Osteocyte (in vitro differentiated cells): ENCODE results near the gene CPXM1. TPM values are rescaled to one million over a fixed set of nuclear protein-coding genes. Genes with fewer than 3 reads are reported as not detected.

Experiments
- DNase-seq: peaks from one replicate; pipeline ENCODE4 v3.0.0; 2021; ENCODE audit warnings: mixed read lengths; ENCODE audit not compliant: unreplicated experiment; ENCODE audit errors: extremely low spot score
- H3K27ac Mint-ChIP-seq: one replicate; pipeline ENCODE4 v1.8.0; 2021; ENCODE audit warnings: mild to moderate bottlenecking, mixed read lengths; ENCODE audit not compliant: unreplicated experiment
- H3K27me3 Mint-ChIP-seq: one replicate; pipeline ENCODE4 v1.8.0; 2021; ENCODE audit warnings: mixed read lengths; ENCODE audit not compliant: unreplicated experiment
- H3K36me3 Mint-ChIP-seq: one replicate; pipeline ENCODE4 v1.8.0; 2021; ENCODE audit warnings: mixed read lengths; ENCODE audit not compliant: unreplicated experiment
- H3K4me1 Mint-ChIP-seq: one replicate; pipeline ENCODE4 v1.8.0; 2021; ENCODE audit warnings: mixed read lengths; ENCODE audit not compliant: unreplicated experiment
- H3K4me3 Mint-ChIP-seq: one replicate; pipeline ENCODE4 v1.8.0; 2021; ENCODE audit warnings: mild to moderate bottlenecking, moderate library complexity, mixed read lengths; ENCODE audit not compliant: unreplicated experiment
- H3K9me3 Mint-ChIP-seq: one replicate; pipeline ENCODE4 v1.8.0; 2021; ENCODE audit warnings: mixed read lengths; ENCODE audit not compliant: unreplicated experiment
- CTCF ChIP-seq: fragments of 200-600 bp; sonication (generic); IDR thresholded peaks from 2 replicates; pipeline ENCODE4 v1.5.0; 2021; ENCODE audit warnings: antibody characterized with exemption, mild to moderate bottlenecking, moderate library complexity
- total RNA-seq: library from RNA; stranded (reverse); gene quantifications from 2 replicates; pipeline ENCODE4 v1.2.1, GENCODE V29; 2021

CPXM1 gene
- total RNA-seq, 1 donor from 2014 or later = 84.0 TPM

- DNase-seq = no peak
- Mint-ChIP-seq H3K4me1 (peaks cover 23% of the 10 kb centered on the region), H3K4me3 (peak overlapping the region; percentile 79), H3K36me3 (no peaks in the 10 kb centered on the region), H3K9me3 (no peaks in the 10 kb centered on the region), H3K27ac (no peak overlapping the region), H3K27me3 (peaks cover 50% of the 10 kb centered on the region)
- TF ChIP-seq CTCF = peak; percentile 84
Observed at GRCh38 chr20:2752567-2753460, 47.6 kb downstream of the CPXM1 start.

DNA sequence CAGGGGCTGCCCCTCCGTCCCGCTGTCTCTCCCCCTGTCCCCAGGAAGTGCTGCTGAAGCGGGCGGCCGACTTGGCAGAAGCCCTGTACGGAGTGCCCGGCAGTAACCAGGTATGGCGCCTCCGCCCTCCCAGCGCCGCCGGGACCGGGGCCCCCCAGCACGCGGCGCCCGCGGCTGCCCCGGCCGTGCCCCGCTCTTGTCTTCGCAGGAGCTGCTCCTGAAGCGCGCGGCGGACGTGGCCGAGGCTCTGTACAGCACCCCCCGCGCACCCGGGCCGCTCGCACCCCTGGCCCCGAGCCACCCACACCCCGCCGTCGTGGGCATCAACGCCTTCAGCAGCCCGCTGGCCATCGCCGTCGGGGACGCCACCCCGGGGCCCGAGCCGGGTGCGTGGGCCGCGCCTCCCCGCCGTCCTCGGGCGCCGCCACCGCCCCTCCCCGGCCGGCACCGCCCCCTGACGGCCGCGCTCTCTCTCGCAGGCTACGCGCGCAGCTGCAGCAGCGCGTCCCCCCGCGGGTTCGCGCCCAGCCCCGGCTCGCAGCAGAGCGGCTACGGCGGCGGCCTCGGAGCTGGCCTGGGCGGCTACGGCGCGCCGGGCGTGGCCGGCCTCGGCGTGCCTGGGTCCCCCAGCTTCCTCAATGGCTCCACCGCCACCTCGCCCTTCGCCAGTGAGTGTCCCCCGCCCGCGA, 48.4 kb downstream of the CPXM1 start:
- DNase-seq = no peak
- H3K4me3 Mint-ChIP-seq = peak overlapping the region; percentile 79

DNA sequence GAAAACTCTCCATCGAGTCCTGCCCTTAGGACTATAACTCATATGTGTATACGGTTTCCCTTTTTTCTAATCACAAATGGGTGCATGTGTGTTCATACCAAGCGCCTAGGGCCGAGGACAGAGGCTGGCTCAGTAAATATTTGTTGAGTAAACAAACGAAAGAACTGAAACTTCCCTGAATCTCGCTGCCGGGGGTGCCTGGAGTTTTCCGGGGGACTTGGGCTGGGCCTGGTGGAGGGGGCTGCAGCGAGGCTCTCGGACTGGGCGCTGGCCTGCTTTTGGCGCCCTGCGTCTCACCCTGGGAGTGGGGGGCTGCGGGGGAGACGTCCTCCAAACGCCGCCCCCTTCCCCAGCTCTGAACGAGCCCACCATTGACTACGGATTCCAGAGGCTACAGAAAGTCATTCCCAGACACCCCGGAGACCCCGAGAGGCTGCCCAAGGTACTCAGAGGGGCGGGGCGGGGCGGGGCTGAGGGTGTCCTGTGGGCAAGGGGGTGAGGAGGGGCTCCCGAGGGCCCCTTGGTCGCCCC, 49.0 kb downstream of the CPXM1 start:
- no peak for TF ChIP-seq CTCF
- Mint-ChIP-seq H3K4me1 (peaks cover 23% of the 10 kb centered on the region), H3K36me3 (no peaks in the 10 kb centered on the region), H3K9me3 (no peaks in the 10 kb centered on the region), H3K4me3 (peak overlapping the region; percentile 65), H3K27ac (no peak overlapping the region), H3K27me3 (peaks cover 63% of the 10 kb centered on the region)
- peak; percentile 75 for DNase-seq

More for the DNA sequence above, 48.4 kb downstream of the CPXM1 start:
- H3K36me3 Mint-ChIP-seq = no peaks in the 10 kb centered on the region
- H3K27ac Mint-ChIP-seq = no peak overlapping the region
- peaks cover 23% of the 10 kb centered on the region for H3K4me1 Mint-ChIP-seq
- no peaks in the 10 kb centered on the region for H3K9me3 Mint-ChIP-seq
- no peak for TF ChIP-seq CTCF
- H3K27me3 Mint-ChIP-seq = peaks cover 58% of the 10 kb centered on the region

GRCh38 chr20:2750491-2751251, 49.8 kb downstream of the CPXM1 start:
- peaks cover 64% of the 10 kb centered on the region for H3K27me3 Mint-ChIP-seq
- no peak overlapping the region for H3K27ac Mint-ChIP-seq
- H3K4me3 Mint-ChIP-seq = peak overlapping the region; percentile 65
- DNase-seq = peak; percentile 67
- no peaks in the 10 kb centered on the region for H3K36me3 Mint-ChIP-seq
- H3K9me3 Mint-ChIP-seq = no peaks in the 10 kb centered on the region
- peaks cover 23% of the 10 kb centered on the region for H3K4me1 Mint-ChIP-seq
- no peak for TF ChIP-seq CTCF
